Cardiac fibroblast (primary cell): ENCODE measurements around the gene LRRTM4.
"Not testable (repeated sequence)": the region's sequence is repeated elsewhere in the genome, so short reads cannot be mapped to it uniquely, and the experiment has no call there.

Experiments used
- DNase-seq, 2 donors: peaks; one replicate each; pipeline versions ENCODE4 v3.0.0 to v3.0.0-alpha.2; 2010; ENCODE audit warnings: low read depth in 2 of 2
- H3K4me3 ChIP-seq, 2 donors: replicated peaks in 1 of 2; 1 replicate in 1 of 2; 2 replicates in 1 of 2; pipeline ENCODE4 v1.5.1; 2011; ENCODE audit warnings: low read depth in 2 of 2, low read length in 2 of 2, mild to moderate bottlenecking in 2 of 2, moderate library complexity in 1 of 2
- CTCF ChIP-seq: IDR thresholded peaks from one replicate; pipeline ENCODE4 v1.5.1; 2011; ENCODE audit warnings: low read depth, mild to moderate bottlenecking, low read length, inconsistent platforms

Gene LRRTM4

GRCh38 chr2:77147153-77147552 is 375.0 kb downstream of the LRRTM4 start:
- H3K4me3 ChIP-seq: no peak overlapping the region
- no peak for DNase-seq
- no peak for TF ChIP-seq CTCF

- no peak for TF ChIP-seq CTCF
- no peak overlapping the region for H3K4me3 ChIP-seq
- DNase-seq: no peak
Measured at GRCh38 chr2:77144772-77145171, 377.4 kb downstream of the LRRTM4 start.

- TF ChIP-seq CTCF: no peak
- no peak overlapping the region for H3K4me3 ChIP-seq
- no peak for DNase-seq
Measured at GRCh38 chr2:77142141-77142540, 380.0 kb downstream of the LRRTM4 start.

GRCh38 chr2:77128479-77128878 is 393.7 kb downstream of the LRRTM4 start:
- not testable (repeated sequence) for DNase-seq, H3K4me3 ChIP-seq

- H3K4me3 ChIP-seq: no peak overlapping the region
- TF ChIP-seq CTCF: no peak
- no peak for DNase-seq
Measured at GRCh38 chr2:77127345-77127744, 394.8 kb downstream of the LRRTM4 start.

- no peak for DNase-seq
- no peak for TF ChIP-seq CTCF
- no peak overlapping the region for H3K4me3 ChIP-seq
Measured at GRCh38 chr2:77121518-77121917, 400.7 kb downstream of the LRRTM4 start.

GRCh38 chr2:77119333-77119732 is 402.8 kb downstream of the LRRTM4 start:
- no peak for TF ChIP-seq CTCF
- no peak overlapping the region for H3K4me3 ChIP-seq
- no peak for DNase-seq

- no peak for TF ChIP-seq CTCF
- DNase-seq: no peak
- H3K4me3 ChIP-seq: no peak overlapping the region
Measured at GRCh38 chr2:77108915-77109314, 413.3 kb downstream of the LRRTM4 start.
